GM23338 (cell line): ENCODE measurements around the gene FAM81B. TPM values are rescaled to one million over a fixed set of nuclear protein-coding genes. Genes with fewer than 3 reads are reported as not detected.

ENCODE experiments used
- ATAC-seq: fragments of 200-7000 bp; cut with Tn5 transposase; 3 replicates; pipeline ENCODE4 v1.9.1; 2020
- DNase-seq: peaks from one replicate; pipeline ENCODE4 v3.0.0-alpha.2; 2015; ENCODE audit warnings: low spot score
- H2AFZ ChIP-seq: fragments of 200-600 bp; sonication (generic); 2 replicates; pipeline ENCODE4 v1.8.0; 2016; ENCODE audit warnings: antibody characterized with exemption, mild to moderate bottlenecking, moderate library complexity
- H3F3A ChIP-seq: fragments of 200-600 bp; sonication (generic); replicated peaks from 2 replicates; pipeline ENCODE4 v1.8.0; 2017; ENCODE audit warnings: antibody characterized with exemption, mixed run types, low read depth
- H3K27ac ChIP-seq: fragments of 200-600 bp; sonication (generic); 2 replicates; pipeline ENCODE4 v1.6.1; 2016; ENCODE audit warnings: low read depth
- H3K27me3 ChIP-seq: fragments of 200-600 bp; sonication (generic); 2 replicates; pipeline ENCODE4 v1.8.0; 2016; ENCODE audit warnings: mild to moderate bottlenecking, mixed run types, moderate library complexity; ENCODE audit not compliant: insufficient read depth
- H3K36me3 ChIP-seq: fragments of 200-600 bp; sonication (generic); 2 replicates; pipeline ENCODE4 v1.8.0; 2016; ENCODE audit warnings: mild to moderate bottlenecking; ENCODE audit not compliant: insufficient read depth
- H3K4me1 ChIP-seq: fragments of 200-600 bp; sonication (generic); 2 replicates; pipeline ENCODE4 v1.8.0; 2016; ENCODE audit warnings: mild to moderate bottlenecking, moderate library complexity; ENCODE audit not compliant: insufficient read depth
- H3K4me2 ChIP-seq: fragments of 200-600 bp; sonication (generic); 2 replicates; pipeline ENCODE4 v1.7.1; 2017; ENCODE audit warnings: mixed run types
- H3K4me3 ChIP-seq: fragments of 200-600 bp; sonication (generic); 2 replicates; pipeline ENCODE4 v1.6.1; 2016; ENCODE audit warnings: mixed run types
- H3K79me2 ChIP-seq: fragments of 200-600 bp; sonication (generic); replicated peaks from 2 replicates; pipeline ENCODE4 v1.8.0; 2017; ENCODE audit warnings: mild to moderate bottlenecking; ENCODE audit not compliant: insufficient read depth
- H3K9me2 ChIP-seq: fragments of 200-600 bp; sonication (generic); 2 replicates; pipeline ENCODE4 v1.8.0; 2017; ENCODE audit not compliant: insufficient read depth
- H4K20me1 ChIP-seq: fragments of 200-600 bp; sonication (generic); replicated peaks from 2 replicates; pipeline ENCODE4 v1.8.0; 2017; ENCODE audit warnings: mild to moderate bottlenecking; ENCODE audit not compliant: insufficient read depth
- H3K27ac Mint-ChIP-seq: 2 replicates; pipeline ENCODE4 v1.8.0; 2020; ENCODE audit warnings: inconsistent platforms, mild to moderate bottlenecking, moderate library complexity, mixed read lengths
- H3K27me3 Mint-ChIP-seq: 3 replicates; pipeline ENCODE4 v1.8.0; 2022; ENCODE audit warnings: low read depth, mild to moderate bottlenecking, moderate library complexity, mixed read lengths, inconsistent platforms; ENCODE audit not compliant: insufficient read depth, poor library complexity
- H3K36me3 Mint-ChIP-seq: 3 replicates; pipeline ENCODE4 v1.8.0; 2021; ENCODE audit warnings: low read depth, mild to moderate bottlenecking, inconsistent platforms, moderate library complexity, mixed read lengths
- H3K4me1 Mint-ChIP-seq: 3 replicates; pipeline ENCODE4 v1.8.0; 2020; ENCODE audit warnings: mild to moderate bottlenecking, inconsistent platforms, mixed read lengths
- H3K4me3 Mint-ChIP-seq: 3 replicates; pipeline ENCODE4 v1.8.0; 2021; ENCODE audit warnings: moderate library complexity, mild to moderate bottlenecking, inconsistent platforms, mixed read lengths
- H3K9me3 Mint-ChIP-seq: 3 replicates; pipeline ENCODE4 v1.8.0; 2020; ENCODE audit warnings: moderate library complexity, mild to moderate bottlenecking, inconsistent platforms, mixed read lengths
- CREB1 ChIP-seq: fragments of 250-450 bp; sonication (Bioruptor Pico); IDR thresholded peaks from 2 replicates; pipeline ENCODE4 v1.5.0; 2020; ENCODE audit warnings: low read depth, mild to moderate bottlenecking, moderate library complexity
- CTCF ChIP-seq, 2 experiments: fragments of 200-600 bp in 1 of 2; sonication (generic) in 1 of 2; conservative IDR thresholded peaks; 2 replicates each; pipeline versions ENCODE4 v1.5.1 to v1.6.1; 2016 to 2017; ENCODE audit warnings: antibody characterized with exemption in 2 of 2, low read depth in 2 of 2, mild to moderate bottlenecking in 2 of 2, moderate library complexity in 1 of 2
- EZH2phosphoT487 ChIP-seq: fragments of 200-600 bp; sonication (generic); IDR thresholded peaks from one replicate; pipeline ENCODE4 v1.8.1; 2018; ENCODE audit warnings: antibody characterized with exemption; ENCODE audit not compliant: unreplicated experiment
- JUNB ChIP-seq: IDR thresholded peaks from one replicate; pipeline ENCODE4 v1.6.1; 2016; ENCODE audit warnings: antibody characterized with exemption; ENCODE audit not compliant: unreplicated experiment
- NANOG ChIP-seq: IDR thresholded peaks from 2 replicates; pipeline ENCODE4 v1.6.1; 2016; ENCODE audit warnings: antibody characterized with exemption, borderline replicate concordance
- REST ChIP-seq: IDR thresholded peaks from one replicate; pipeline ENCODE4 v1.6.1; 2018; ENCODE audit warnings: antibody characterized with exemption; ENCODE audit not compliant: unreplicated experiment
- STAT1 ChIP-seq: IDR thresholded peaks from one replicate; pipeline ENCODE4 v1.6.1; 2016; ENCODE audit warnings: antibody characterized with exemption; ENCODE audit not compliant: unreplicated experiment
- ZNF114 ChIP-seq: fragments of 250-450 bp; sonication (Bioruptor Pico); IDR thresholded peaks from 2 replicates; pipeline ENCODE4 v1.5.0; 2020; ENCODE audit warnings: mild to moderate bottlenecking, moderate library complexity
- ZNF331 ChIP-seq: fragments of 250-450 bp; sonication (Bioruptor Pico); IDR thresholded peaks from 2 replicates; pipeline ENCODE4 v1.5.0; 2020; ENCODE audit warnings: low read depth, mild to moderate bottlenecking, moderate library complexity
- polyA plus RNA-seq: library from polyadenylated mRNA; unstranded; fragments of >200 nt; fragmentation: Nextera tagmentation; extraction: Ambion mirVana; gene quantifications from 2 replicates; pipeline ENCODE4 v1.2.1, GENCODE V29; 2016
- total RNA-seq: library from RNA; depleted of rRNA; stranded (reverse); fragments of >200 nt; shearing (Covaris generic); gene quantifications from 2 replicates; pipeline ENCODE4 v1.2.3, GENCODE V29; 2014
- TF ChIP-seq, protein P1 (sequence below): fragments of 250-450 bp; sonication (Bioruptor Pico); IDR thresholded peaks from 2 replicates; pipeline ENCODE4 v1.5.0; 2020; ENCODE audit warnings: mild to moderate bottlenecking, moderate library complexity

Gene FAM81B
- total and polyA plus RNA-seq, 2 experiments from 2014 or later: 0.40 TPM; not detected in 1

DNA sequence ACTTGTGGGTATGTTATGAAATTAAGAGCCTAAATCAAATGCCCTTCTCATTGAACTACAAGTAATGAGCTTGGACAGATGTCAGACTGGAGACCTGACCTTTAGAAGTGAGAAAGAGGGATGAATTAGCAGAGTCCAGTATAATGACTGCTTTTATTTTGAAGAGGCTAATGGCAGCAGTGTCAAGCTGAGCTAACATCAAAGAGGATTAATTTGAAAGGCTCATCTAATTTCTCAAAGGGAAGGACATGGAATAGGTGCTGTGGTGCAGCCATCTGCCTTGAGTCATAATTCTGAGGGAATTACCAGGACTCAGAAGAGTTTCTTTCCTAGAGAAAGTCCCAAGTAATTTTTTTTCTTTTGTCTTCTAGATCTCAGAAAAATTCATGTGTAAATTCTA is 57.6 kb downstream of the FAM81B start:
- H3K4me2 ChIP-seq: peak overlapping the region; percentile 12; the same call in 1 of the 2 replicates
- H3K27me3 ChIP-seq: no peaks in the 10 kb centered on the region
- ATAC-seq: no peak
- H4K20me1 ChIP-seq: no peaks in the 10 kb centered on the region
- no peaks in the 10 kb centered on the region for H3F3A ChIP-seq
- H3K27ac ChIP-seq: no peak overlapping the region
- Mint-ChIP-seq H3K27me3 (peaks cover 5% of the 10 kb centered on the region), H3K36me3 (no peaks in the 10 kb centered on the region), H3K27ac (no peak overlapping the region), H3K9me3 (no peaks in the 10 kb centered on the region), H3K4me3 (no peak overlapping the region), H3K4me1 (peaks cover 4% of the 10 kb centered on the region; the same call in 2 of the 3 replicates)
- no peak overlapping the region for H2AFZ ChIP-seq
- H3K4me3 ChIP-seq: no peak overlapping the region
- H3K36me3 ChIP-seq: no peaks in the 10 kb centered on the region
- no peaks in the 10 kb centered on the region for H3K9me2 ChIP-seq
- no peaks in the 10 kb centered on the region for H3K79me2 ChIP-seq
- no peak for DNase-seq
- TF ChIP-seq ZNF114 (CRISPR knock-in tag) (no peak), EZH2phosphoT487 (no peak), JUNB (no peak), REST (no peak), ZNF331 (no peak), CTCF (conservative IDR thresholded peaks at IDR 0.05; ENCODE audit: low read depth in 2 of 2) (no peak), CREB1 (CRISPR knock-in tag) (no peak), STAT1 (no peak), NANOG (no peak)
- peaks cover 9% of the 10 kb centered on the region; the same call in 1 of the 2 replicates for H3K4me1 ChIP-seq

- Mint-ChIP-seq H3K4me3 (no peak overlapping the region), H3K36me3 (no peaks in the 10 kb centered on the region), H3K27ac (no peak overlapping the region), H3K4me1 (peaks cover 4% of the 10 kb centered on the region; the same call in 2 of the 3 replicates), H3K9me3 (no peaks in the 10 kb centered on the region), H3K27me3 (peaks cover 5% of the 10 kb centered on the region)
- peak; percentile 41 for DNase-seq
- peak; percentile 77 for ATAC-seq
- no peak overlapping the region for H2AFZ ChIP-seq
- no peak overlapping the region for H3K27ac ChIP-seq
- H3K4me1 ChIP-seq: peaks cover 9% of the 10 kb centered on the region; the same call in 1 of the 2 replicates
- H3K4me2 ChIP-seq: peak overlapping the region; percentile 12; the same call in 1 of the 2 replicates
- H3K27me3 ChIP-seq: no peaks in the 10 kb centered on the region
- H3K9me2 ChIP-seq: no peaks in the 10 kb centered on the region
- no peak overlapping the region for H3K4me3 ChIP-seq
- H3F3A ChIP-seq: no peaks in the 10 kb centered on the region
- H3K36me3 ChIP-seq: no peaks in the 10 kb centered on the region
- H4K20me1 ChIP-seq: no peaks in the 10 kb centered on the region
- no peaks in the 10 kb centered on the region for H3K79me2 ChIP-seq
- TF ChIP-seq, protein P1, sequence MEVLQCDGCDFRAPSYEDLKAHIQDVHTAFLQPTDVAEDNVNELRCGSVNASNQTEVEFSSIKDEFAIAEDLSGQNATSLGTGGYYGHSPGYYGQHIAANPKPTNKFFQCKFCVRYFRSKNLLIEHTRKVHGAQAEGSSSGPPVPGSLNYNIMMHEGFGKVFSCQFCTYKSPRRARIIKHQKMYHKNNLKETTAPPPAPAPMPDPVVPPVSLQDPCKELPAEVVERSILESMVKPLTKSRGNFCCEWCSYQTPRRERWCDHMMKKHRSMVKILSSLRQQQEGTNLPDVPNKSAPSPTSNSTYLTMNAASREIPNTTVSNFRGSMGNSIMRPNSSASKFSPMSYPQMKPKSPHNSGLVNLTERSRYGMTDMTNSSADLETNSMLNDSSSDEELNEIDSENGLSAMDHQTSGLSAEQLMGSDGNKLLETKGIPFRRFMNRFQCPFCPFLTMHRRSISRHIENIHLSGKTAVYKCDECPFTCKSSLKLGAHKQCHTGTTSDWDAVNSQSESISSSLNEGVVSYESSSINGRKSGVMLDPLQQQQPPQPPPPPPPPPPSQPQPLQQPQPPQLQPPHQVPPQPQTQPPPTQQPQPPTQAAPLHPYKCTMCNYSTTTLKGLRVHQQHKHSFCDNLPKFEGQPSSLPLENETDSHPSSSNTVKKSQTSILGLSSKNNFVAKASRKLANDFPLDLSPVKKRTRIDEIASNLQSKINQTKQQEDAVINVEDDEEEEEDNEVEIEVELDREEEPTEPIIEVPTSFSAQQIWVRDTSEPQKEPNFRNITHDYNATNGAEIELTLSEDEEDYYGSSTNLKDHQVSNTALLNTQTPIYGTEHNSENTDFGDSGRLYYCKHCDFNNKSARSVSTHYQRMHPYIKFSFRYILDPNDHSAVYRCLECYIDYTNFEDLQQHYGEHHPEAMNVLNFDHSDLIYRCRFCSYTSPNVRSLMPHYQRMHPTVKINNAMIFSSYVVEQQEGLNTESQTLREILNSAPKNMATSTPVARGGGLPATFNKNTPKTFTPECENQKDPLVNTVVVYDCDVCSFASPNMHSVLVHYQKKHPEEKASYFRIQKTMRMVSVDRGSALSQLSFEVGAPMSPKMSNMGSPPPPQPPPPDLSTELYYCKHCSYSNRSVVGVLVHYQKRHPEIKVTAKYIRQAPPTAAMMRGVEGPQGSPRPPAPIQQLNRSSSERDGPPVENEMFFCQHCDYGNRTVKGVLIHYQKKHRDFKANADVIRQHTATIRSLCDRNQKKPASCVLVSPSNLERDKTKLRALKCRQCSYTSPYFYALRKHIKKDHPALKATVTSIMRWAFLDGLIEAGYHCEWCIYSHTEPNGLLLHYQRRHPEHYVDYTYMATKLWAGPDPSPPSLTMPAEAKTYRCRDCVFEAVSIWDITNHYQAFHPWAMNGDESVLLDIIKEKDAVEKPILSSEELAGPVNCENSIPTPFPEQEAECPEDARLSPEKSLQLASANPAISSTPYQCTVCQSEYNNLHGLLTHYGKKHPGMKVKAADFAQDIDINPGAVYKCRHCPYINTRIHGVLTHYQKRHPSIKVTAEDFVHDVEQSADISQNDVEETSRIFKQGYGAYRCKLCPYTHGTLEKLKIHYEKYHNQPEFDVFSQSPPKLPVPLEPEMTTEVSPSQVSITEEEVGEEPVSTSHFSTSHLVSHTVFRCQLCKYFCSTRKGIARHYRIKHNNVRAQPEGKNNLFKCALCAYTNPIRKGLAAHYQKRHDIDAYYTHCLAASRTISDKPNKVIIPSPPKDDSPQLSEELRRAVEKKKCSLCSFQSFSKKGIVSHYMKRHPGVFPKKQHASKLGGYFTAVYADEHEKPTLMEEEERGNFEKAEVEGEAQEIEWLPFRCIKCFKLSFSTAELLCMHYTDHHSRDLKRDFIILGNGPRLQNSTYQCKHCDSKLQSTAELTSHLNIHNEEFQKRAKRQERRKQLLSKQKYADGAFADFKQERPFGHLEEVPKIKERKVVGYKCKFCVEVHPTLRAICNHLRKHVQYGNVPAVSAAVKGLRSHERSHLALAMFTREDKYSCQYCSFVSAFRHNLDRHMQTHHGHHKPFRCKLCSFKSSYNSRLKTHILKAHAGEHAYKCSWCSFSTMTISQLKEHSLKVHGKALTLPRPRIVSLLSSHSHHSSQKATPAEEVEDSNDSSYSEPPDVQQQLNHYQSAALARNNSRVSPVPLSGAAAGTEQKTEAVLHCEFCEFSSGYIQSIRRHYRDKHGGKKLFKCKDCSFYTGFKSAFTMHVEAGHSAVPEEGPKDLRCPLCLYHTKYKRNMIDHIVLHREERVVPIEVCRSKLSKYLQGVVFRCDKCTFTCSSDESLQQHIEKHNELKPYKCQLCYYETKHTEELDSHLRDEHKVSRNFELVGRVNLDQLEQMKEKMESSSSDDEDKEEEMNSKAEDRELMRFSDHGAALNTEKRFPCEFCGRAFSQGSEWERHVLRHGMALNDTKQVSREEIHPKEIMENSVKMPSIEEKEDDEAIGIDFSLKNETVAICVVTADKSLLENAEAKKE: no peak
Measured at GRCh38 chr5:95449460-95449859, 58.3 kb downstream of the FAM81B start.
